ENCODE data around the gene IL18BP. TPM values are rescaled to one million over a fixed set of nuclear protein-coding genes. Genes with fewer than 3 reads are reported as not detected.

IL18BP gene
- total and polyA plus RNA-seq, 2 donors (not counting 3 experiments of a cell fraction or from before 2014, with no cell fraction given) = 12.9 to 20.1 TPM

GRCh38 chr11:72024069-72024754 lies 25.5 kb downstream of the IL18BP start:
- Histone ChIP-seq H3K4me3 (replicated peaks in 1 of 3; ENCODE audit: insufficient read depth in 1 of 3, low read depth in 1 of 3, low read length in 3 of 3) (no peak overlapping the region), H3K27ac (ENCODE audit: insufficient read depth, low read depth, low read length) (no peak overlapping the region), H3K27me3 (ENCODE audit: control insufficient read depth in 2 of 2, insufficient read depth in 2 of 2, low read length in 2 of 2) (no peaks in the 10 kb centered on the region), H3K9me1 (replicated peaks; ENCODE audit: control insufficient read depth, extremely low read depth, insufficient read depth, low read length) (no peaks in the 10 kb centered on the region), H3K36me3 (ENCODE audit: control insufficient read depth in 2 of 2, extremely low read depth in 1 of 2, insufficient read depth in 2 of 2, low read length in 2 of 2) (peaks cover 58 to 59% of the 10 kb centered on the region in 2 experiments), H2AFZ (ENCODE audit: low read depth, low read length) (no peak overlapping the region), H3K4me1 (ENCODE audit: control insufficient read depth, extremely low read depth, insufficient read depth, low read length) (peaks cover 6% of the 10 kb centered on the region), H3K4me2 (ENCODE audit: insufficient read depth, low read length) (no peak overlapping the region), H3K9ac (replicated peaks; ENCODE audit: extremely low read depth, insufficient read depth, low read length) (no peak overlapping the region), H4K20me1 (replicated peaks; ENCODE audit: control insufficient read depth, extremely low read depth, insufficient read depth, low read length) (peaks cover 4% of the 10 kb centered on the region), H3K9me3 (replicated peaks; ENCODE audit: control insufficient read depth, insufficient read depth, low read length) (no peaks in the 10 kb centered on the region), H3K79me2 (ENCODE audit: control insufficient read depth, insufficient read depth, low read length) (peaks cover 37% of the 10 kb centered on the region)
- ChIA-PET CTCF (interaction anchor here (1.1 to 7.9 kb wide), 35 partner anchors 9 to 406 kb away, joined by 3 to 402 read pairs (median 13); partner anchors contain the start of genes ANAPC15, LRRC51, NUMA1 and RNF121), POLR2A (interaction anchor here (1.2 to 1.3 kb wide), 3 partner anchors 9 to 88 kb away, joined by 3 read pairs; partner anchors contain the start of gene ANAPC15)
- TF ChIP-seq FOS (IDR thresholded peaks at IDR 0.05; ENCODE audit: borderline replicate concordance, insufficient read depth, low read length) = no peak
- TF ChIP-seq GATA2 (IDR thresholded peaks at IDR 0.05; ENCODE audit: insufficient read depth, insufficient read length, low read depth, low read length) = no peak
- no peak for TF ChIP-seq MYC (IDR thresholded peaks at IDR 0.05; ENCODE audit: low read depth, low read length)
- no peak for TF ChIP-seq EZH2 (IDR thresholded peaks at IDR 0.05; ENCODE audit: borderline replicate concordance, low read depth, low read length, severe bottlenecking)
- no peak for TF ChIP-seq MAX (IDR thresholded peaks at IDR 0.05; ENCODE audit: insufficient read depth, insufficient read length)
- no peak for TF ChIP-seq POLR2A (IDR thresholded peaks at IDR 0.05; ENCODE audit: low read depth, low read length)
- intact Hi-C loops (cut with micrococcal nuclease) = no loop called here
- dilution Hi-C loops (cut with MboI; ENCODE audit: extremely low pct_ligation_motif_present, low sequenced_read_pairs) = loop anchor here (10.0 kb wide), 1 partner anchor 61 kb away; the partner anchor contains the start of genes LRRC51 and NUMA1
- no TSS peak for BruUV-seq (replicated peaks)
- no peak for DNase-seq (ENCODE audit: low read depth, low spot score)
- no peak for FAIRE-seq

DNA sequence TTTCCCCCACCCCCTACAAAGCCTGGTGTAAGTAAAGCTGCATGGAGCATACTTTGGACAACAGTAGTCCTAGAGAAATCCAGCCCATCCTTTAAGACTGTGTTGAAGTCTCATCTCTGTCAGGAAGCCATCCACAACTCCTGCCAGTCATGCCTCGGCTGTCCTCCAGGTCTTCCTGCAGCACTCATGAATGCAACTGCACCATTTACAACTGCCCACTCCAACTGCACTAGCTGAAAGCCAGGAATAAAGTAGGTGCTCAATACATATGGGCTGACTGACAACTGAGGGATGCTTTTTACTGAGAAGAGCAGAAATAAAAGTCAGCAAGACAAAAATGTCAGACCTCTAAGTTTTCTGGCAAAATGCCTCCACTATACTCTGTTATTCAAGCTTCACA lies 27.4 kb downstream of the IL18BP start:
- FAIRE-seq (no peak), DNase-seq (ENCODE audit: low read depth, low spot score) (no peak)
- POLR2A ChIA-PET = interaction anchor here (1.1 to 1.4 kb wide), 2 partner anchors 12 to 68 kb away, joined by 3 read pairs; no protein-coding TSS in a partner anchor
- Histone ChIP-seq H3K27me3 (ENCODE audit: control insufficient read depth in 2 of 2, insufficient read depth in 2 of 2, low read length in 2 of 2) (no peaks in the 10 kb centered on the region), H3K79me2 (ENCODE audit: control insufficient read depth, insufficient read depth, low read length) (peaks cover 47% of the 10 kb centered on the region), H3K9ac (replicated peaks; ENCODE audit: extremely low read depth, insufficient read depth, low read length) (no peak overlapping the region), H3K36me3 (ENCODE audit: control insufficient read depth in 2 of 2, extremely low read depth in 1 of 2, insufficient read depth in 2 of 2, low read length in 2 of 2) (peaks cover 43 to 48% of the 10 kb centered on the region in 2 experiments), H3K9me3 (replicated peaks; ENCODE audit: control insufficient read depth, insufficient read depth, low read length) (no peaks in the 10 kb centered on the region), H2AFZ (ENCODE audit: low read depth, low read length) (no peak overlapping the region), H3K9me1 (replicated peaks; ENCODE audit: control insufficient read depth, extremely low read depth, insufficient read depth, low read length) (no peaks in the 10 kb centered on the region), H3K4me2 (ENCODE audit: insufficient read depth, low read length) (no peak overlapping the region), H3K4me3 (replicated peaks in 1 of 3; ENCODE audit: insufficient read depth in 1 of 3, low read depth in 1 of 3, low read length in 3 of 3) (no peak overlapping the region), H3K27ac (ENCODE audit: insufficient read depth, low read depth, low read length) (no peak overlapping the region), H4K20me1 (replicated peaks; ENCODE audit: control insufficient read depth, extremely low read depth, insufficient read depth, low read length) (peaks cover 3% of the 10 kb centered on the region), H3K4me1 (ENCODE audit: control insufficient read depth, extremely low read depth, insufficient read depth, low read length) (peaks cover 6% of the 10 kb centered on the region)
- no TSS peak for BruUV-seq (replicated peaks)
- dilution Hi-C loops (cut with MboI; ENCODE audit: extremely low pct_ligation_motif_present, low sequenced_read_pairs) = loop anchor here (10.0 kb wide), 1 partner anchor 59 kb away; the partner anchor contains the start of genes LRRC51 and NUMA1
- TF ChIP-seq MAX (IDR thresholded peaks at IDR 0.05; ENCODE audit: insufficient read depth, insufficient read length) (no peak), GATA2 (IDR thresholded peaks at IDR 0.05; ENCODE audit: insufficient read depth, insufficient read length, low read depth, low read length) (no peak), EZH2 (IDR thresholded peaks at IDR 0.05; ENCODE audit: borderline replicate concordance, low read depth, low read length, severe bottlenecking) (no peak), JUN (IDR thresholded peaks at IDR 0.05; ENCODE audit: borderline replicate concordance, insufficient read depth, insufficient read length, low read depth) (no peak), POLR2AphosphoS5 (IDR thresholded peaks at IDR 0.05; ENCODE audit: insufficient read depth, low read depth, low read length) (no peak), FOS (IDR thresholded peaks at IDR 0.05; ENCODE audit: borderline replicate concordance, insufficient read depth, low read length) (no peak), CTCF (IDR thresholded peaks at IDR 0.05; ENCODE audit: extremely low read depth in 1 of 2, insufficient read depth in 1 of 2, low read depth in 1 of 2, low read length in 2 of 2) (no peak), POLR2A (IDR thresholded peaks at IDR 0.05; ENCODE audit: low read depth, low read length) (no peak), MYC (IDR thresholded peaks at IDR 0.05; ENCODE audit: low read depth, low read length) (no peak)
- intact Hi-C loops (cut with micrococcal nuclease) = no loop called here
- CTCF ChIA-PET = interaction anchor here (1.3 to 7.9 kb wide), 16 partner anchors 11 to 404 kb away, joined by 3 to 402 read pairs (median 44); partner anchors contain the start of gene NUMA1
